Stimulated activated CD4-positive, alpha-beta T cell treated with anti-CD3 and anti-CD28 coated beads, Interleukin-2, amount 100 ng/mL, for 4 hours (primary cell): Measurements from ENCODE around the gene LMNTD2.

Source experiments
- DNase-seq: peaks from one replicate; pipeline ENCODE4 v3.0.0-alpha.2; 2020; ENCODE audit warnings: low read depth

Gene LMNTD2

GRCh38 chr11:567629-568292 lies 7.2 kb upstream of the LMNTD2 start:
- no peak for DNase-seq

DNA sequence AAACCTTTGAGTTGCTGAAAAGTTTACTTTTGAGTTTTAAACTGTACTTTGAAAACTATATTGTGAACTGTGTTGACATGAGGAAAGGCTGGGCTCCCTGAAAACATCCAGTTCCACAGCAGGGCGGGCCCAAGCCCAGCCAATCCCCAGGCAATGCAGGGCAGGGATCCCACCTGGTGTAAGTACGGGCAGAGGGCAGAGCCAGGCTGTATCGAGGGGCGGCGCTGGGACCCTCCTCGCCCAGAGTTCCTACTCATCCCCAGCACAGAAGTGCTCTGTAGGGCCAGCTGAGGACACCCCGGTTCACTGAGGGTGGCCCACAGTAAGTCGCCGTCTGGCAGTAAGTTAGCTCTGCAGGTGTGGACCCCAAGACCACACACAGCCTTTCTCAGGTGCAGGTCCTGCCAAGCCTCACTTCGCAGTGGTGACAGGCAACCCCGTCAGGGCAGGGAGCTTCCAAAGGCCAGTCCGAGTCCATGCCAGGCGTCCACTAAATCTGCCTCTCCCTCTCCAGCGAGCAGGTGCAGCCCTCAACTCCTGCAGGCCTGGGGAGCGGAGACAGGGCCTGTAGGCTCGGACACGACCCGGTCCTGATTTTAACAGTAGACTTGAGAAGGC lies 6.6 kb upstream of the LMNTD2 start:
- DNase-seq, result no peak

- DNase-seq, result no peak
Observed at GRCh38 chr11:565921-566509, 5.5 kb upstream of the LMNTD2 start.

GRCh38 chr11:563812-564578 lies 3.5 kb upstream of the LMNTD2 start:
- DNase-seq, result no peak

- DNase-seq, result no peak
Observed at GRCh38 chr11:563066-563811, 2.7 kb upstream of the LMNTD2 start.

DNA sequence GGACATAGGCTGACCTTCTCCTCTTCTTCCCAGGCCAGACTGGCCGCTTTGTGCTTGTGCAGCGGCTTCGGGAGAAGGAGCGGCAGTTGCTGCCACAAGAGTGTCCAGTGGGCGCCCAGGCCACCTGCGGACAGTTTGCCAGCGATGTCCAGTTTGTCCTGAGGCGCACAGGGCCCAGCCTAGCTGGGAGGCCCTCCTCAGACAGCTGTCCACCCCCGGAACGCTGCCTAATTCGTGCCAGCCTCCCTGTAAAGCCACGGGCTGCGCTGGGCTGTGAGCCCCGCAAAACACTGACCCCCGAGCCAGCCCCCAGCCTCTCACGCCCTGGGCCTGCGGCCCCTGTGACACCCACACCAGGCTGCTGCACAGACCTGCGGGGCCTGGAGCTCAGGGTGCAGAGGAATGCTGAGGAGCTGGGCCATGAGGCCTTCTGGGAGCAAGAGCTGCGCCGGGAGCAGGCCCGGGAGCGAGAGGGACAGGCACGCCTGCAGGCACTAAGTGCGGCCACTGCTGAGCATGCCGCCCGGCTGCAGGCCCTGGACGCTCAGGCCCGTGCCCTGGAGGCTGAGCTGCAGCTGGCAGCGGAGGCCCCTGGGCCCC lies 1.6 kb upstream of the LMNTD2 start:
- no peak for DNase-seq

DNA sequence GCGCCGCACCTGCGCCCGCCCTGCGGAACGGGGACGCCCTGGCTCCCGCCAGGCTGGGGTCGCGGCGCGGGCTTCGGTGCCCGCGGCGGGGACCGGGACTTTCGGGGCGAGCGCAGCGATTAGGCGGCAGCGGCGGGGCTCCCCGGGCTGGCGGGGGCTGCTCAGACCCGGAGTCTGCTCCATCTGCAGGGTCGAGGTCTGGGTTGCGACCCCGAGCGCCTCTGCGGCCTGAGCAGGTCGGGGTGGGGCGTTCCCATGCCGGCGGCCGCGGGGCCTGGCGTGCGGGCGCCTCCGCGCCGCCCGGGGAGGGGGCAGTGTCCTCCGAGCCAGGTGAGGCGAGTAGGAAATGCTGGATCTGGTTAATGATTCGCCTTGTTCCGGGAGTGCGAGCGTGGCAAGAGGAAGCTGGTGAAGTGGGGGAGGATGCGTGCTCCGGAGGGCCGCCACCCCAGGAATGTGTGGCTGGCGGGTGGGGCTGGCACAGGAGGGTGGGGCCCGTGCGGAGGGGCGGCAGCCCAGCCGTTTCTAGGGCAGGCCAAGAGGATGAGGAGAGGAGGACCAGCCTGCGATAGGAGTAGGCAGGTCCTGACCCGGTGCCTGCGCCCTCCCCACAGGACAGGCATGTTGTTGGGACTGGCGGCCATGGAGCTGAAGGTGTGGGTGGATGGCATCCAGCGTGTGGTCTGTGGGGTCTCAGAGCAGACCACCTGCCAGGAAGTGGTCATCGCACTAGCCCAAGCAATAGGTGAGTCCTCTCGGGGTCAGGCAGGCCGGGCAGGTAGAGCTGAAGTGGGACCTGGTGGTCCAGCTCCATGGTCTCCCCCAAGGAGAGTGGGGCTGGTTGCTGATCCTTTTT lies 838 bp upstream of the LMNTD2 start:
- no peak for DNase-seq

- no peak for DNase-seq
Observed at GRCh38 chr11:559712-560304, 730 bp downstream of the LMNTD2 start.

DNA sequence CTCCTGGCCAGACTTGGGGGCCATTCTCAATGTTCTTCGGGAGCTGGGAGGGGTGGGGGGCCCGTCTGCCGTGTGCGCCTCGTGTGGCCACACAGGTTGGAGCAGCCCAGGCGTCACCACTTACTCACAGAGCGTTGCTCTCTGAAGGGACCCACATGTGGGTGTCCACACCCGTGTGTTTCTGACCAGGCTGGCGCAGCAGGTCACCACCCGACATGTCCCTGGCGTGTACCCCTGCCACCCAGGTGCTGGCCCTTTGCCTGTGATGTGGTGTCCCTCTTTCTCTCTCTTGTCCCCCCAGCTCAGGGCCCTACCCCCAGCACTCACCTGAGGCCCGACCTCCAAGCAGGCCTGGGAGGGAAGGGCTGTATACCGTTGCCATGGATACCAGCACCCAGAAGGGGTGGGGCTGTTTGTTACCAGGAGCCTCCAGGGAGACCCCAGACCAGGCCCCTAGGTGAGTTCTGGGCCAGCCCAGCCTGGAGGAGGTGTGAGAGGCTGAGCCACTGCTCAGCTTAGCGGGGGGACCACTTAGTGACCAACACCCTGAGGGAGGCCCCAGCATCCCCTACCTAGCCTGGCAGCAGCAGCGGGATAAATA lies 1.4 kb downstream of the LMNTD2 start:
- no peak for DNase-seq

DNA sequence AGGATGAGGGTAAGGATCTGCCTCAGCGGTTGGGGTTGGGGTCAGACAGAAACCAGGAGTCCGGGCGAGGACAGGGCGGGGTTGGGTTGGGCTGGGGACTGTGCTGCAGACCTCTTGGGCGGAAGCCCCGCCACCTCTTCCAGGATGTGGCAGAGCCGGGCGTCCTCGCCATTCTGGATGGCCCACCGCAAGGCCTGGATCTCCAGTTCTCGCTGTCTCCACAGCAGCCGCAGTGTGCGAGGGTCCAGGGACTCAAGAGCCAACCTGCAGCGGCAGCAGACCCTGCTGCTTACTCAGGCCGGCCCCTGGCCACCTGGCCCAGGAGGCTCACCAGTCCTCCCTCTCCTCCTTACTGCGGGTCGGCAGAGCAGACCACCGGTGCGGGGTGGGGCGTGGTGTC lies 2.0 kb downstream of the LMNTD2 start:
- no peak for DNase-seq

- no peak for DNase-seq
Observed at GRCh38 chr11:557328-558132, 3.0 kb downstream of the LMNTD2 start.

- DNase-seq, result no peak
Observed at GRCh38 chr11:556662-557256, 3.8 kb downstream of the LMNTD2 start.

GRCh38 chr11:555780-556661 lies 4.5 kb downstream of the LMNTD2 start:
- DNase-seq, result no peak

DNA sequence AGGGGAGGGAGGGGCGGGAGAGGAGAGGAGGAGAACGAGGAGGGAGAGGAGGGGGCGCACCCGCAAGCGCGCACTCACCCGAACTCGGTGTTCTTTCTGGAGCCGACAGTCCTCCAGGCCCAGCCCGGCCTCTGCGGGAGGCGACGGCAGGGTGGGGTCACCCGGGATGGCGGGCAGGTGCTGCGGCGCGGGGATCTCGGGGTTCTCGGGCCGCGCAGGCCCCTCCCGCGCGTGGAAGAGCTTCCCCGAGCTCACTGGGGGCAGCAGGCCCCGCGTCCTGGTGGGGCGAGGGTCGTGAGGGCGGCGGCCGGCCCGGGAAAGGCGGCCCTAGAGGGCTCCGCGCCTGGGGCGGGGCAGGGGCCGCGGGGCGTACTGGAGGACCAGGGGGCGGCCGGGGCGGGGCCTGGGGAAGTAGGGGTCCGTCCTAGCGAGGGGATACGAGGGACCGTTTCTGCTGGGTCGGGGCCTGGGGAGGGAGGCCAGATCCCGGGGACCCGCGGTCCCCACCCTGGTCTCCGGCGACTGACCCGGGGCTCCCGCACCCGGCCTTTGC lies 5.2 kb downstream of the LMNTD2 start:
- no peak for DNase-seq

- peak; percentile 71 for DNase-seq
Observed at GRCh38 chr11:554428-555226, 5.9 kb downstream of the LMNTD2 start.

DNA sequence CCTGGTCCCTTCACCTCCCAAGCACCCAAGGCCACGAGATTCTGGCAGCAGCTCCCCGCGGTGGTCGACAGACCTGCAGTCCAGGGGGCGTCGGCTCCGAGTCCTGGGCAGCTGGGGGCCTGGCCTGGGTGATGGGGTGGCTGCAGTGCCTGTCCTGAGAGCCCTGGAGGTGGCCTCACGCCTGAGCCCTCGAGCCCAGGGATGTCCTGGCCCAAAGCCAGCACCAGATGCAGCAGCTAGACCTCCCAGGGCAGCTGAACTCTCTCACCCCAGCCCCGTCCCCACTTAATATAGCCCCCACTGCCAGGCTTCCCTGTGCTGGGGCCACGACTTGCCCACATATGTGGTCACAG lies 6.6 kb downstream of the LMNTD2 start:
- no peak for DNase-seq
